ENCODE data around the gene EHD4.
A peak's percentile ranks its signal among the peaks of the same experiment; 100 is the strongest.

EHD4 gene

DNA sequence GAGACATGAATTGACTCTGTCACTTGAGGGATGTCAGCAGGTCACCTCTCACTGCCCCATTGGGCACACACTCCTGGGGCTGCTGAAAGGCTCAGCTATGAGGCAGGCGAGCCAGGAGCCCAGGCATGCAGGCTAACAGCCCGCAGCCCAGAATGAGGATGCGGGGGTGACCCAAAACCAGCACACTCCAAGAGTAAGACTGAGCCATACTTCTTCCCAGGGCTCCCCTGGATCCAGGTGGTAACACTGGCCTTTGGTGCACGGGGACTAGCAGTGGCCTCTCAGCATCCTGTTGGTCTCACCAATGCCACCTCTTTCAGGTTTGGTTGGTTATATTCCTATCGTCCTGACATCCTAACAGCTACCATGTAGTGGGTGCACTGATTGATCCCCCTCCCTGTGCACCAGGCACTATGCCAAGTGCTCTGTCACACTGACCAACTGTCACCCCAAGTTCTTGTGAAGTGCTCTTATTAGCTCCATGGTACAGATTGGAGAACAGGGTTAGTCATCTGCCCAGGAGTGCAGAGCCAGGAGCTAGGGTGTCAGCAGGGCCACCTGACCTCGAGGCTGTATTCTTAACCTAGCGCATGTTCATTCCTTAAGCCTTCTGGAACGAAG lies 53.7 kb downstream of the EHD4 start:
- H2AFZ ChIP-seq (ENCODE audit: low read length): no peak overlapping the region
- peaks cover 11% of the 10 kb centered on the region; the same call in 1 of the 2 replicates for H3K4me1 ChIP-seq (ENCODE audit: low read length)
- no peak for TF ChIP-seq EZH2phosphoT487 (IDR thresholded peaks at IDR 0.05; ENCODE audit: low read length)
- TF ChIP-seq, protein P1, sequence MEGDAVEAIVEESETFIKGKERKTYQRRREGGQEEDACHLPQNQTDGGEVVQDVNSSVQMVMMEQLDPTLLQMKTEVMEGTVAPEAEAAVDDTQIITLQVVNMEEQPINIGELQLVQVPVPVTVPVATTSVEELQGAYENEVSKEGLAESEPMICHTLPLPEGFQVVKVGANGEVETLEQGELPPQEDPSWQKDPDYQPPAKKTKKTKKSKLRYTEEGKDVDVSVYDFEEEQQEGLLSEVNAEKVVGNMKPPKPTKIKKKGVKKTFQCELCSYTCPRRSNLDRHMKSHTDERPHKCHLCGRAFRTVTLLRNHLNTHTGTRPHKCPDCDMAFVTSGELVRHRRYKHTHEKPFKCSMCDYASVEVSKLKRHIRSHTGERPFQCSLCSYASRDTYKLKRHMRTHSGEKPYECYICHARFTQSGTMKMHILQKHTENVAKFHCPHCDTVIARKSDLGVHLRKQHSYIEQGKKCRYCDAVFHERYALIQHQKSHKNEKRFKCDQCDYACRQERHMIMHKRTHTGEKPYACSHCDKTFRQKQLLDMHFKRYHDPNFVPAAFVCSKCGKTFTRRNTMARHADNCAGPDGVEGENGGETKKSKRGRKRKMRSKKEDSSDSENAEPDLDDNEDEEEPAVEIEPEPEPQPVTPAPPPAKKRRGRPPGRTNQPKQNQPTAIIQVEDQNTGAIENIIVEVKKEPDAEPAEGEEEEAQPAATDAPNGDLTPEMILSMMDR (IDR thresholded peaks at IDR 0.05; ENCODE audit: low read length): no peak
- TF ChIP-seq EZH2 (optimal IDR thresholded peaks at IDR 0.05; ENCODE audit: low read depth, low read length): no peak
- no peaks in the 10 kb centered on the region for H3K79me2 ChIP-seq (ENCODE audit: low read length)
- no peak overlapping the region for H3K4me2 ChIP-seq (ENCODE audit: low read depth, low read length)
- no peak overlapping the region for H3K4me3 ChIP-seq (ENCODE audit: low read length)
- no peaks in the 10 kb centered on the region for H3K36me3 ChIP-seq (replicated peaks; ENCODE audit: insufficient read depth, low read length)
- H3K9me2 ChIP-seq (replicated peaks; ENCODE audit: insufficient read depth, low read length): no peaks in the 10 kb centered on the region
- no peak overlapping the region for H3K27ac ChIP-seq (ENCODE audit: low read length)
- H4K20me1 ChIP-seq (ENCODE audit: insufficient read depth, low read length): no peaks in the 10 kb centered on the region
- no peak overlapping the region for H3K9ac ChIP-seq (ENCODE audit: low read length)
- H3K27me3 ChIP-seq (replicated peaks; ENCODE audit: insufficient read depth, low read length): no peaks in the 10 kb centered on the region
- no peaks in the 10 kb centered on the region for H3K9me3 ChIP-seq (replicated peaks; ENCODE audit: insufficient read depth, low read length)
- H3F3A ChIP-seq (ENCODE audit: insufficient read depth, low read length): peaks cover 7% of the 10 kb centered on the region; the same call in 1 of the 2 replicates
- no peak for DNase-seq

DNA sequence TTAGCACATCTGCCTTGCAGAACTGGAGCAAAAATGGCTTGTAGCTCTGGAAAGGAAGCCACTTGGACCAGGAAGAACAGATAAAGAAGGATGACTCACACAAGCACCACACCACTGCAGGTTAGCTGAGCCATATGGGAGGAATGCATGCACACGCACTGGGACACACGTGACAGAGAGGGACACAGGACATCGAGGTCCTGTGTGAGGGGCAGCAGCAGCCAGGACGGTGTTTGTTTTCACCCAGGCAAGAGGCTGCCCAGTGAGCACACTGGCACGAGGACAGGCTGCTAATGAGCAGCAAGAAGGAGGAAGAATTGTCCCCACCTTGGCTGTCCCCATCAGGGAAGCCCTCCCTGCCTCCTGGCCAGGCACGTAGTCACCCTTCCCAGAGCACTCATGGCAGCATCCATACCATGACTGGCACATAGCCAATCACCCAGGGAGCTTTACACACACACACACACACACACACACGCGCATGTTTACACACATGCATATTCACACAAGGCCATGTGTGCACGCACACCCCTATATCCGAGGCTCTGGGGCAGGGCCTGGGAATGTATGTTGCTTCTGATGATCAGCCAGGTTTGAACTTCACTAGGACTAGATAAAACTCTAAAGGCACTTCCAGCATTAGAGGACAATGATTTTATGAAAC lies 54.5 kb downstream of the EHD4 start:
- no peak overlapping the region for H3K4me3 ChIP-seq (ENCODE audit: low read length)
- peaks cover 7% of the 10 kb centered on the region; the same call in 1 of the 2 replicates for H3F3A ChIP-seq (ENCODE audit: insufficient read depth, low read length)
- no peaks in the 10 kb centered on the region for H3K27me3 ChIP-seq (replicated peaks; ENCODE audit: insufficient read depth, low read length)
- no peaks in the 10 kb centered on the region for H3K36me3 ChIP-seq (replicated peaks; ENCODE audit: insufficient read depth, low read length)
- TF ChIP-seq EZH2 (optimal IDR thresholded peaks at IDR 0.05; ENCODE audit: low read depth, low read length) (no peak), EZH2phosphoT487 (IDR thresholded peaks at IDR 0.05; ENCODE audit: low read length) (no peak)
- TF ChIP-seq, protein P1 (IDR thresholded peaks at IDR 0.05; ENCODE audit: low read length): no peak
- peaks cover 11% of the 10 kb centered on the region; the same call in 1 of the 2 replicates for H3K4me1 ChIP-seq (ENCODE audit: low read length)
- no peaks in the 10 kb centered on the region for H3K9me2 ChIP-seq (replicated peaks; ENCODE audit: insufficient read depth, low read length)
- H3K9me3 ChIP-seq (replicated peaks; ENCODE audit: insufficient read depth, low read length): no peaks in the 10 kb centered on the region
- H2AFZ ChIP-seq (ENCODE audit: low read length): no peak overlapping the region
- DNase-seq: no peak
- no peaks in the 10 kb centered on the region for H3K79me2 ChIP-seq (ENCODE audit: low read length)
- H4K20me1 ChIP-seq (ENCODE audit: insufficient read depth, low read length): no peaks in the 10 kb centered on the region
- H3K4me2 ChIP-seq (ENCODE audit: low read depth, low read length): no peak overlapping the region
- H3K9ac ChIP-seq (ENCODE audit: low read length): no peak overlapping the region
- no peak overlapping the region for H3K27ac ChIP-seq (ENCODE audit: low read length)

DNA sequence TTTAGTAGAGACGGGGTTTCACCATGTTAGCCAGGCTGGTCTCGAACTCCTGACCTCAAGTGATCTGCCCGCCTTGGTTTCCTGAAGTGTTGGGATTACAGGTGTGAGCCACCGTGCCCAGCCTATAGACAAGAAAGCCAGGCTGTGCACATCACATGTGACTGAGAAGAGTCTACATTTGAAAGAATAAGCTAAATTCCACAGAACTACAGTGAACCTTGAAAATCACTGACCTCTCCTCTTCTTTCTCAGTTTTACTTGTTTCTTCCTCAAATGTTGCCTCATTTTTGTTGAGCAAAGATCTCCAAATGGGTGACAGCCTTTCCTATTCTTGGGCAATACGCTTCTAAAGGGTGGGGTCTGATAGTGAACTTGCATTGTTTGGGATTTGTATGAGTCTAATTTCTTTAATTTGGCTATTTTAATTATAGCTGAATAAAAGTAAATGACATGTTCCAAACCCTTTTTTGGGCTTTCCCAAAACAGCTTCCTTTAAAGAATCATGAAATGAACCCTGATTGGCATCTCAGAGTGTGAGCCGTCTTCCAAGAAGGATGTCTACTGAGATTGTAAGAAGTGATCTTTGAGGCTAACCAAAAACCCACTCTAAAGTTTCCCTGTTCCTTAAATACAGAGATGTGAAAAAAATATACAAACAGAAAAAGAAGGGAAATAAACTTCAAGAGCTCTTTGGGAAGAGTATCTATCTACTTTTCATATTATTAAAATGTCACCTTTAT lies 56.9 kb downstream of the EHD4 start:
- H3K9me3 ChIP-seq (replicated peaks; ENCODE audit: insufficient read depth, low read length): no peaks in the 10 kb centered on the region
- H3K9me2 ChIP-seq (replicated peaks; ENCODE audit: insufficient read depth, low read length): no peaks in the 10 kb centered on the region
- no peaks in the 10 kb centered on the region for H3K79me2 ChIP-seq (ENCODE audit: low read length)
- TF ChIP-seq, protein P1 (IDR thresholded peaks at IDR 0.05; ENCODE audit: low read length): no peak
- TF ChIP-seq EZH2phosphoT487 (IDR thresholded peaks at IDR 0.05; ENCODE audit: low read length) (no peak), EZH2 (optimal IDR thresholded peaks at IDR 0.05; ENCODE audit: low read depth, low read length) (no peak)
- H3K4me3 ChIP-seq (ENCODE audit: low read length): no peak overlapping the region
- H3K9ac ChIP-seq (ENCODE audit: low read length): peak overlapping the region; percentile 23; the same call in 1 of the 2 replicates
- H2AFZ ChIP-seq (ENCODE audit: low read length): no peak overlapping the region
- H3K27ac ChIP-seq (ENCODE audit: low read length): no peak overlapping the region
- peak overlapping the region; percentile 38; the same call in 1 of the 2 replicates for H3K4me2 ChIP-seq (ENCODE audit: low read depth, low read length)
- H3K27me3 ChIP-seq (replicated peaks; ENCODE audit: insufficient read depth, low read length): no peaks in the 10 kb centered on the region
- peaks cover 7% of the 10 kb centered on the region; the same call in 1 of the 2 replicates for H3F3A ChIP-seq (ENCODE audit: insufficient read depth, low read length)
- no peaks in the 10 kb centered on the region for H3K36me3 ChIP-seq (replicated peaks; ENCODE audit: insufficient read depth, low read length)
- peaks cover 11% of the 10 kb centered on the region; the same call in 1 of the 2 replicates for H3K4me1 ChIP-seq (ENCODE audit: low read length)
- H4K20me1 ChIP-seq (ENCODE audit: insufficient read depth, low read length): no peaks in the 10 kb centered on the region
- no peak for DNase-seq

Data from MM.1S (cell line).